Lung (tissue), 12 donors: ENCODE measurements around the gene HMGCR. TPM values are rescaled to one million over a fixed set of nuclear protein-coding genes. Genes with fewer than 3 reads are reported as not detected.

Source experiments
- ATAC-seq: fragments of 200-7000 bp; cut with Tn5 transposase; one replicate; pipeline ENCODE4 v1.9.1; 2020; ENCODE audit warnings: moderate number of reproducible peaks; ENCODE audit not compliant: insufficient read depth, low FRiP score
- DNase-seq, 3 donors: peaks; one replicate each; pipeline ENCODE4 v3.0.0-alpha.2; 2013 to 2017
- H3K27ac ChIP-seq, 2 donors: one replicate each; pipeline ENCODE4 v1.5.1; 2013; ENCODE audit warnings: mild to moderate bottlenecking in 2 of 2, moderate library complexity in 2 of 2, control low read depth in 1 of 2, inconsistent platforms in 1 of 2, low read depth in 1 of 2, low read length in 1 of 2
- H3K27me3 ChIP-seq, 3 donors: one replicate each; pipeline ENCODE4 v1.5.1; 2013; ENCODE audit warnings: low read length in 2 of 3; ENCODE audit not compliant: control insufficient read depth in 3 of 3, insufficient read depth in 3 of 3
- H3K36me3 ChIP-seq, 4 donors: one replicate each; pipeline ENCODE4 v1.5.1; 2013; ENCODE audit warnings: low read length in 4 of 4, mild to moderate bottlenecking in 1 of 4, moderate library complexity in 1 of 4; ENCODE audit not compliant: control insufficient read depth in 4 of 4, insufficient read depth in 4 of 4
- H3K4me1 ChIP-seq, 5 donors: one replicate each; pipeline ENCODE4 v1.5.1; 2013; ENCODE audit warnings: low read length in 5 of 5, mild to moderate bottlenecking in 2 of 5, moderate library complexity in 1 of 5; ENCODE audit not compliant: control insufficient read depth in 5 of 5, insufficient read depth in 5 of 5
- H3K4me3 ChIP-seq: one replicate; pipeline ENCODE4 v1.5.1; 2013; ENCODE audit warnings: mild to moderate bottlenecking, control low read depth, moderate library complexity
- H3K9ac ChIP-seq, 2 donors: one replicate each; pipeline ENCODE4 v1.5.1; 2013; ENCODE audit warnings: low read length in 2 of 2, control low read depth in 1 of 2; ENCODE audit not compliant: insufficient read depth in 1 of 2
- H3K9me3 ChIP-seq, 4 donors: one replicate each; pipeline ENCODE4 v1.5.1; 2013; ENCODE audit warnings: low read length in 3 of 4, mild to moderate bottlenecking in 1 of 4, moderate library complexity in 1 of 4; ENCODE audit not compliant: control insufficient read depth in 4 of 4, insufficient read depth in 3 of 4
- WGBS, 2 donors: extraction: QIAGEN DNeasy Blood & Tissue Kit; methylation state at CpG; one replicate each; pipeline ENCODE4 v1.1.7; 2013; 5-methylcytosine and 5-hydroxymethylcytosine counted together
- polyA plus RNA-seq, 2 donors: library from polyadenylated mRNA; stranded (reverse); fragments of 200-250 nt; gene quantifications; one replicate each; pipeline ENCODE4 v1.2.1, GENCODE V29; 2013
- total RNA-seq, 2 donors: library from RNA; depleted of rRNA in 1 of 2; stranded (reverse); fragments of >200 nt in 1 of 2; gene quantifications; one replicate each; pipeline ENCODE4 v1.2.1, GENCODE V29; 2014 to 2021
- TF ChIP-seq, protein P1 (sequence below): IDR thresholded peaks from 2 replicates; pipeline ENCODE4 v1.5.1; 2012; ENCODE audit warnings: mild to moderate bottlenecking; ENCODE audit errors: control extremely low read depth, extremely low read depth
- donor health status: control.
- donor health status: control.
- donor health status: Bipolar disorder and iron deficiency.
- donor health status: healthy.
- donor health status: DM: yes; HTN: yes; CAD: no.

HMGCR gene
- total and polyA plus RNA-seq, 4 donors = 15.5 to 177 (median 91.8) TPM

- no peaks in the 10 kb centered on the region for H3K27me3 ChIP-seq
- 92 to 97% methylated on average over 7 of the region's 7 CpGs for WGBS, 2 donors
- no peaks in the 10 kb centered on the region for H3K4me1 ChIP-seq
- H3K9ac ChIP-seq = no peak overlapping the region
- no peak overlapping the region for H3K4me3 ChIP-seq
- TF ChIP-seq, protein P1, sequence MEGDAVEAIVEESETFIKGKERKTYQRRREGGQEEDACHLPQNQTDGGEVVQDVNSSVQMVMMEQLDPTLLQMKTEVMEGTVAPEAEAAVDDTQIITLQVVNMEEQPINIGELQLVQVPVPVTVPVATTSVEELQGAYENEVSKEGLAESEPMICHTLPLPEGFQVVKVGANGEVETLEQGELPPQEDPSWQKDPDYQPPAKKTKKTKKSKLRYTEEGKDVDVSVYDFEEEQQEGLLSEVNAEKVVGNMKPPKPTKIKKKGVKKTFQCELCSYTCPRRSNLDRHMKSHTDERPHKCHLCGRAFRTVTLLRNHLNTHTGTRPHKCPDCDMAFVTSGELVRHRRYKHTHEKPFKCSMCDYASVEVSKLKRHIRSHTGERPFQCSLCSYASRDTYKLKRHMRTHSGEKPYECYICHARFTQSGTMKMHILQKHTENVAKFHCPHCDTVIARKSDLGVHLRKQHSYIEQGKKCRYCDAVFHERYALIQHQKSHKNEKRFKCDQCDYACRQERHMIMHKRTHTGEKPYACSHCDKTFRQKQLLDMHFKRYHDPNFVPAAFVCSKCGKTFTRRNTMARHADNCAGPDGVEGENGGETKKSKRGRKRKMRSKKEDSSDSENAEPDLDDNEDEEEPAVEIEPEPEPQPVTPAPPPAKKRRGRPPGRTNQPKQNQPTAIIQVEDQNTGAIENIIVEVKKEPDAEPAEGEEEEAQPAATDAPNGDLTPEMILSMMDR = no peak
- no peak overlapping the region for H3K27ac ChIP-seq
- H3K9me3 ChIP-seq = no peaks in the 10 kb centered on the region
- peaks cover 12 to 40% (median 34%) of the 10 kb centered on the region in 4 donors for H3K36me3 ChIP-seq
- ATAC-seq = no peak
- no peak for DNase-seq
Observed at GRCh38 chr5:75351139-75351926, 14.3 kb downstream of the HMGCR start.

DNA sequence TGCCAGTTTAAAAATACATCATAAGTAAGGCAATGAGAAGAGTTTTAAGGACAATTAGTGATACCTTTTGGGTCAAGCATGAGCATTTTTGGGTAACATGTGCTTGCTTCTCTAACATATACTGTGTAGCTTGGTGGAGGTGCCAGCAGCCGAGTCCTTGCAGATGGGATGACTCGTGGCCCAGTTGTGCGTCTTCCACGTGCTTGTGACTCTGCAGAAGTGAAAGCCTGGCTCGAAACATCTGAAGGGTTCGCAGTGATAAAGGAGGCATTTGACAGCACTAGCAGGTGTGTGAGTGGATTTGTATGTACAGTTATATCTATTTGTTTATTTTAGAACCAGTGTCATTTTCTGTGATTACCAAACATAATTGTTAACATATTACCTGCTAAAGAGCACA lies 18.2 kb downstream of the HMGCR start:
- no peak overlapping the region for H3K4me3 ChIP-seq
- peaks cover 0 to 3% (median 0%) of the 10 kb centered on the region in 5 donors for H3K4me1 ChIP-seq
- WGBS, 2 donors = 92 to 93% methylated on average over 6 of the region's 6 CpGs
- H3K27me3 ChIP-seq = no peaks in the 10 kb centered on the region
- no peak for DNase-seq
- H3K9me3 ChIP-seq = peaks cover 0 to 1% (median 0%) of the 10 kb centered on the region in 4 donors
- TF ChIP-seq, protein P1 = no peak
- H3K36me3 ChIP-seq = peaks cover 28 to 51% (median 42%) of the 10 kb centered on the region in 4 donors
- H3K27ac ChIP-seq = no peak overlapping the region
- ATAC-seq = no peak
- H3K9ac ChIP-seq = no peak overlapping the region

DNA sequence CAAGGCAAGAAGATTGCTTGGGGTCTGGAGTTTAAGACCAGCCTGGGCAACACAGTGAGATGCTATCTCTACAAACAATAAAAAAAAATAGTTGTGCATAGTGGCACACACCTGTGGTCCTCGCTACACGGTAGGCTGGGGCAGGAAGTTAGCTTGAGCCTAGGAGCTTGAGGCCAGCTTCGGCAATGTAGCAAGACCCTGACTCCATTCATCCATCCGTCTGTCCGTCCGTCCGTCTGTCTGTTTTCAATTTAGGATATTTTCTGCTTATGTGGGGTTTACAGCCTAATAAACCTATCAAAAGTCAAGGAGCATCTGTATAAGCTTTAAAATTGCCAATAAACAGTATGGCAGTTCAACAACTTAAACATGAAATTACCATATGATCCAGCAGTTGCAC lies 19.7 kb downstream of the HMGCR start:
- peaks cover 25 to 46% (median 38%) of the 10 kb centered on the region in 4 donors for H3K36me3 ChIP-seq
- H3K27me3 ChIP-seq = no peaks in the 10 kb centered on the region
- no peak for ATAC-seq
- H3K4me3 ChIP-seq = no peak overlapping the region
- DNase-seq = no peak
- no peak overlapping the region for H3K27ac ChIP-seq
- H3K9me3 ChIP-seq = peaks cover 0 to 1% (median 0%) of the 10 kb centered on the region in 4 donors
- 96 to 97% methylated on average over 7 of the region's 7 CpGs for WGBS, 2 donors
- peaks cover 0 to 9% (median 0%) of the 10 kb centered on the region in 5 donors for H3K4me1 ChIP-seq
- TF ChIP-seq, protein P1 = no peak
- no peak overlapping the region for H3K9ac ChIP-seq
